ENCODE measurements around the gene BRICD5. TPM values are rescaled to one million over a fixed set of nuclear protein-coding genes. Genes with fewer than 3 reads are reported as not detected.

The BRICD5 gene
- total and polyA plus RNA-seq, 2 experiments from 2014 or later, result 0.56 to 2.9 TPM

DNA sequence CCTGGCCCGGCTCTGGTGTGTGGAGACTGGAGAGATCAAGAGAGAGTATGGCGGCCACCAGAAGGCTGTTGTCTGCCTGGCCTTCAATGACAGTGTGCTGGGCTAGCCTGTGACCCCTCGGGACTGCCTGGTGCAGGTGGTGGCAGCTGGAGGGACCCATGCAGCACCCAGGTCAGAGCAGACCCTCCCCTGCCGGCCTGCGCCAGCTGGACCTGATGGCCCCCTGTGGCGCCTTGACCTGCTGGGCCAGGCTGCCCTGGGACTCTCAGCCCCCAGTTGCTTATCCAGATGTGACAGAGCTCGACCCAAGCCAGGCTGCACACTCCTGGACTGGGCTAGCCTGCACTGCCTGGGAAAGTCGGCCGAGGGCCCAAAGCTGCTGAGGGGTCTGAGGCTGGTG, 1.9 kb downstream of the BRICD5 start:
- DNase-seq, result no peak
- no peak for TF ChIP-seq EZH2phosphoT487 (IDR thresholded peaks at IDR 0.05; ENCODE audit: insufficient read depth, low read depth)
- TF ChIP-seq EZH2 (IDR thresholded peaks at IDR 0.05; ENCODE audit: insufficient read depth, poor library complexity, severe bottlenecking), result no peak
- H3F3A ChIP-seq (ENCODE audit: insufficient read depth), result no peaks in the 10 kb centered on the region
- no peaks in the 10 kb centered on the region for H4K20me1 ChIP-seq (ENCODE audit: insufficient read depth)
- WGBS, 2 experiments (ENCODE audit: low coverage in 1 of 2, low lambda C conversion rate in 2 of 2, missing lambda C conversion rate in 2 of 2), result 93 to 95% methylated on average over 8 to 9 of the region's 9 CpGs
- H3K79me2 ChIP-seq (ENCODE audit: insufficient read depth), result peaks cover 39% of the 10 kb centered on the region
- H3K4me1 ChIP-seq (ENCODE audit: insufficient read depth), result peaks cover 14% of the 10 kb centered on the region
- H3K9me3 ChIP-seq (ENCODE audit: low read depth), result no peaks in the 10 kb centered on the region
- H3K4me2 ChIP-seq (ENCODE audit: unreplicated experiment), result no peak overlapping the region
- in situ Hi-C loops (cut with MboI), result no loop called here
- H3K9ac ChIP-seq, result no peak overlapping the region
- no peaks in the 10 kb centered on the region for H3K9me2 ChIP-seq (ENCODE audit: insufficient read depth)
- no peak overlapping the region for H2AFZ ChIP-seq
- H3K27me3 ChIP-seq (replicated peaks; ENCODE audit: insufficient read depth), result no peaks in the 10 kb centered on the region
- H3K27ac ChIP-seq, result no peak overlapping the region
- no peak overlapping the region for H3K4me3 ChIP-seq
- H3K36me3 ChIP-seq (ENCODE audit: low read depth), result no peaks in the 10 kb centered on the region

DNA sequence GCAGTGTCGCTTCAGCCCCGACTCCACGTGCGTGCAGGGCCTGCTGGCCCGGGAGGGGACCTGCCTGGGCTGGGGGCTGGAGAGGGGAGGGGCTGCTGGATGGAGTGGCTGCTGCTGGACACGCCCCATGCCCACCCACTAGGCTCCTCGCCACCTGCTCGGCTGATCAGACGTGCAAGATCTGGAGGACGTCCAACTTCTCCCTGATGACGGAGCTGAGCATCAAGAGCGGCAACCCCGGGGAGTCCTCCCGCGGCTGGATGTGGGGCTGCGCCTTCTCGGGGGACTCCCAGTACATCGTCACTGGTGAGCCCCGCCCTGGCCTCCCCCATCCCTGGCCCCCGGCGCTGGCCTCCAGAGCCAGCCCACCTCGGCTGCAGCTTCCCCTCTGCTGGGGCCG, 2.4 kb downstream of the BRICD5 start:
- Histone ChIP-seq H3K79me2 (ENCODE audit: insufficient read depth) (peaks cover 34% of the 10 kb centered on the region), H2AFZ (no peak overlapping the region), H3K9me3 (ENCODE audit: low read depth) (no peaks in the 10 kb centered on the region), H3K4me1 (ENCODE audit: insufficient read depth) (peaks cover 11% of the 10 kb centered on the region), H3K36me3 (ENCODE audit: low read depth) (no peaks in the 10 kb centered on the region), H3K4me3 (no peak overlapping the region), H3K27ac (no peak overlapping the region), H3F3A (ENCODE audit: insufficient read depth) (no peaks in the 10 kb centered on the region), H4K20me1 (ENCODE audit: insufficient read depth) (no peaks in the 10 kb centered on the region), H3K9ac (no peak overlapping the region), H3K9me2 (ENCODE audit: insufficient read depth) (no peaks in the 10 kb centered on the region), H3K27me3 (replicated peaks; ENCODE audit: insufficient read depth) (no peaks in the 10 kb centered on the region), H3K4me2 (ENCODE audit: unreplicated experiment) (no peak overlapping the region)
- in situ Hi-C loops (cut with MboI), result no loop called here
- TF ChIP-seq EZH2 (IDR thresholded peaks at IDR 0.05; ENCODE audit: insufficient read depth, poor library complexity, severe bottlenecking) (no peak), EZH2phosphoT487 (IDR thresholded peaks at IDR 0.05; ENCODE audit: insufficient read depth, low read depth) (no peak)
- DNase-seq, result no peak
- 83% methylated on average over 15 to 23 of the region's 23 CpGs for WGBS, 2 experiments (ENCODE audit: low coverage in 1 of 2, low lambda C conversion rate in 2 of 2, missing lambda C conversion rate in 2 of 2)

DNA sequence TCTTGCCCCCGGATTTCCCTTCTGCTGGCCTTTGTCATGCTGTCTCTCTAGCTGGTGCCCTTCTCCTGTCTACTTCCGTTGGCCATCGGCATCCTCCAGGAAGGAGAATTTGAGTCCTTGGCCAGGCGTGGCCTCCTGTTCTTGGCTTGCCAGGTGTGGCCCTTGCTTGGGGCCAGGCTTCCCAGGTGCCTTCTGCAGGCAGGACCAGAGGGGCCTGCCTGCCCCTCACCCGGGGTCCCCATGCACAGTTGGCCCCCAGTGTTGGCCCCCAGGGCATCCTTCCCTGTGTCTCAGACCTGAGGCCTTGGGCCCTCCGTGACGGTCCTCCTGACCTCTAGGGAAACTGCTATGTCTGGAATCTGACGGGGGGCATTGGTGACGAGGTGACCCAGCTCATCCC, 2.8 kb downstream of the BRICD5 start:
- 88 to 91% methylated on average over 6 to 9 of the region's 9 CpGs for WGBS, 2 experiments (ENCODE audit: low coverage in 1 of 2, low lambda C conversion rate in 2 of 2, missing lambda C conversion rate in 2 of 2)

GRCh38 chr16:2206780-2207433, 3.8 kb downstream of the BRICD5 start:
- WGBS, 2 experiments (ENCODE audit: low coverage in 1 of 2, low lambda C conversion rate in 2 of 2, missing lambda C conversion rate in 2 of 2), result 94 to 95% methylated on average over 22 to 23 of the region's 23 CpGs

More for the DNA sequence above, 2.8 kb downstream of the BRICD5 start:
- in situ Hi-C loops (cut with MboI), result no loop called here
- Histone ChIP-seq H2AFZ (no peak overlapping the region), H4K20me1 (ENCODE audit: insufficient read depth) (no peaks in the 10 kb centered on the region), H3K27me3 (replicated peaks; ENCODE audit: insufficient read depth) (no peaks in the 10 kb centered on the region), H3K9ac (no peak overlapping the region), H3K4me3 (no peak overlapping the region), H3K9me2 (ENCODE audit: insufficient read depth) (no peaks in the 10 kb centered on the region), H3K79me2 (ENCODE audit: insufficient read depth) (peaks cover 30% of the 10 kb centered on the region), H3K27ac (no peak overlapping the region), H3K4me2 (ENCODE audit: unreplicated experiment) (no peak overlapping the region), H3F3A (ENCODE audit: insufficient read depth) (no peaks in the 10 kb centered on the region), H3K9me3 (ENCODE audit: low read depth) (no peaks in the 10 kb centered on the region), H3K4me1 (ENCODE audit: insufficient read depth) (peaks cover 7% of the 10 kb centered on the region), H3K36me3 (ENCODE audit: low read depth) (no peaks in the 10 kb centered on the region)
- TF ChIP-seq EZH2 (IDR thresholded peaks at IDR 0.05; ENCODE audit: insufficient read depth, poor library complexity, severe bottlenecking) (no peak), EZH2phosphoT487 (IDR thresholded peaks at IDR 0.05; ENCODE audit: insufficient read depth, low read depth) (no peak)
- DNase-seq, result no peak

More at GRCh38 chr16:2206780-2207433, 3.8 kb downstream of the BRICD5 start:
- H3K9ac ChIP-seq, result no peak overlapping the region
- no peaks in the 10 kb centered on the region for H4K20me1 ChIP-seq (ENCODE audit: insufficient read depth)
- peaks cover 3% of the 10 kb centered on the region; the same call in 1 of the 2 replicates for H3K4me1 ChIP-seq (ENCODE audit: insufficient read depth)
- H3K27me3 ChIP-seq (replicated peaks; ENCODE audit: insufficient read depth), result no peaks in the 10 kb centered on the region
- H3K9me2 ChIP-seq (ENCODE audit: insufficient read depth), result no peaks in the 10 kb centered on the region
- no peak overlapping the region for H3K4me2 ChIP-seq (ENCODE audit: unreplicated experiment)
- H3K36me3 ChIP-seq (ENCODE audit: low read depth), result no peaks in the 10 kb centered on the region
- no peak overlapping the region for H3K4me3 ChIP-seq
- no peak overlapping the region for H2AFZ ChIP-seq
- TF ChIP-seq EZH2phosphoT487 (IDR thresholded peaks at IDR 0.05; ENCODE audit: insufficient read depth, low read depth) (no peak), EZH2 (IDR thresholded peaks at IDR 0.05; ENCODE audit: insufficient read depth, poor library complexity, severe bottlenecking) (no peak)
- no peaks in the 10 kb centered on the region for H3K9me3 ChIP-seq (ENCODE audit: low read depth)
- no peaks in the 10 kb centered on the region for H3F3A ChIP-seq (ENCODE audit: insufficient read depth)
- DNase-seq, result no peak
- in situ Hi-C loops (cut with MboI), result no loop called here
- H3K27ac ChIP-seq, result no peak overlapping the region
- H3K79me2 ChIP-seq (ENCODE audit: insufficient read depth), result peaks cover 20% of the 10 kb centered on the region
